ENCODE measurements around the gene GOLT1B. TPM values are rescaled to one million over a fixed set of nuclear protein-coding genes. Genes with fewer than 3 reads are reported as not detected.

GOLT1B gene
- total and polyA plus RNA-seq, 9 of the 15 experiments (the other 6 are each of a cell fraction or from before 2014, with no cell fraction given), result 9.4 to 66.1 (median 26.7) TPM

- no peak overlapping the region for H3K27ac ChIP-seq (ENCODE audit: extremely low read depth, low read depth, low read length)
- ATAC-seq, result no peak
- no peaks in the 10 kb centered on the region for H3K9me1 ChIP-seq (ENCODE audit: control insufficient read depth, insufficient read depth, low read length)
- no peak overlapping the region for H2AFZ ChIP-seq (ENCODE audit: low read depth, low read length)
- no peaks in the 10 kb centered on the region for H3K4me1 ChIP-seq (replicated peaks in 1 of 2; ENCODE audit: control insufficient read depth in 2 of 2, insufficient read depth in 2 of 2, low read length in 2 of 2)
- ChIA-PET CTCF (ENCODE audit: low intra/inter-chr PET ratio) (no interaction called here), POLR2A (no interaction called here)
- BruUV-seq (replicated peaks), result no TSS peak
- no peak for TF ChIP-seq FOXP1 (CRISPR knock-in tag; IDR thresholded peaks at IDR 0.05)
- no peak for TF ChIP-seq VEZF1 (CRISPR knock-in tag; IDR thresholded peaks at IDR 0.05)
- TF ChIP-seq ZNF347 (CRISPR knock-in tag; IDR thresholded peaks at IDR 0.05; ENCODE audit: low read depth), result no peak
- no peaks in the 10 kb centered on the region for H4K20me1 ChIP-seq (replicated peaks; ENCODE audit: control insufficient read depth, insufficient read depth, low read length)
- no peaks in the 10 kb centered on the region for H3K27me3 ChIP-seq (ENCODE audit: control insufficient read depth in 2 of 2, insufficient read depth in 2 of 2, low read length in 2 of 2)
- DNase-seq (ENCODE audit: extremely low read depth in 1 of 4, low spot score in 3 of 4), result no peak
- no peak overlapping the region for H3K4me3 ChIP-seq
- no peak overlapping the region for H3K4me2 ChIP-seq (ENCODE audit: insufficient read depth, low read length)
- no peaks in the 10 kb centered on the region for H3K36me3 ChIP-seq (ENCODE audit: control insufficient read depth, insufficient read depth, low read length)
- no peak for FAIRE-seq
- intact Hi-C loops (cut with micrococcal nuclease), result no loop called here
- no peaks in the 10 kb centered on the region for H3K79me2 ChIP-seq (ENCODE audit: control insufficient read depth, insufficient read depth, low read length)
- no peak overlapping the region for H3K9ac ChIP-seq (ENCODE audit: insufficient read depth in 1 of 2, low read depth in 2 of 2, low read length in 2 of 2)
- in situ Hi-C loops (cut with MboI), result no loop called here
- H3K9me3 ChIP-seq (replicated peaks; ENCODE audit: control insufficient read depth, insufficient read depth, low read depth, low read length), result no peaks in the 10 kb centered on the region
Measured at GRCh38 chr12:21553329-21553675, 51.7 kb downstream of the GOLT1B start.

- Histone ChIP-seq H2AFZ (ENCODE audit: low read depth, low read length) (no peak overlapping the region), H3K9me3 (replicated peaks; ENCODE audit: control insufficient read depth, insufficient read depth, low read depth, low read length) (no peaks in the 10 kb centered on the region), H3K4me3 (no peak overlapping the region), H3K27ac (ENCODE audit: extremely low read depth, low read depth, low read length) (no peak overlapping the region), H3K9me1 (ENCODE audit: control insufficient read depth, insufficient read depth, low read length) (no peaks in the 10 kb centered on the region), H3K79me2 (ENCODE audit: control insufficient read depth, insufficient read depth, low read length) (no peaks in the 10 kb centered on the region), H3K9ac (ENCODE audit: insufficient read depth in 1 of 2, low read depth in 2 of 2, low read length in 2 of 2) (no peak overlapping the region), H3K4me2 (ENCODE audit: insufficient read depth, low read length) (no peak overlapping the region), H4K20me1 (replicated peaks; ENCODE audit: control insufficient read depth, insufficient read depth, low read length) (no peaks in the 10 kb centered on the region), H3K36me3 (ENCODE audit: control insufficient read depth, insufficient read depth, low read length) (no peaks in the 10 kb centered on the region), H3K27me3 (ENCODE audit: control insufficient read depth in 2 of 2, insufficient read depth in 2 of 2, low read length in 2 of 2) (no peaks in the 10 kb centered on the region), H3K4me1 (replicated peaks in 1 of 2; ENCODE audit: control insufficient read depth in 2 of 2, insufficient read depth in 2 of 2, low read length in 2 of 2) (no peaks in the 10 kb centered on the region)
- DNase-seq (ENCODE audit: extremely low read depth in 1 of 4, low spot score in 3 of 4), result no peak
- no TSS peak for BruUV-seq (replicated peaks)
- intact Hi-C loops (cut with micrococcal nuclease), result no loop called here
- CTCF ChIA-PET (ENCODE audit: low intra/inter-chr PET ratio), result no interaction called here
- in situ Hi-C loops (cut with MboI), result no loop called here
- POLR2A ChIA-PET, result no interaction called here
- ATAC-seq, result no peak
- FAIRE-seq, result no peak
- 28% methylated on average over 9 of the region's 9 CpGs for WGBS (ENCODE audit: insufficient coverage, low coverage, missing lambda C conversion rate)
- no peak for TF ChIP-seq ZNF583 (CRISPR knock-in tag; IDR thresholded peaks at IDR 0.05)
- TF ChIP-seq PURB (CRISPR knock-in tag; IDR thresholded peaks at IDR 0.05; ENCODE audit: low read depth), result no peak
- TF ChIP-seq, protein P1, sequence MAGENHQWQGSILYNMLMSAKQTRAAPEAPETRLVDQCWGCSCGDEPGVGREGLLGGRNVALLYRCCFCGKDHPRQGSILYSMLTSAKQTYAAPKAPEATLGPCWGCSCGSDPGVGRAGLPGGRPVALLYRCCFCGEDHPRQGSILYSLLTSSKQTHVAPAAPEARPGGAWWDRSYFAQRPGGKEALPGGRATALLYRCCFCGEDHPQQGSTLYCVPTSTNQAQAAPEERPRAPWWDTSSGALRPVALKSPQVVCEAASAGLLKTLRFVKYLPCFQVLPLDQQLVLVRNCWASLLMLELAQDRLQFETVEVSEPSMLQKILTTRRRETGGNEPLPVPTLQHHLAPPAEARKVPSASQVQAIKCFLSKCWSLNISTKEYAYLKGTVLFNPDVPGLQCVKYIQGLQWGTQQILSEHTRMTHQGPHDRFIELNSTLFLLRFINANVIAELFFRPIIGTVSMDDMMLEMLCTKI (IDR thresholded peaks at IDR 0.05; ENCODE audit: partially characterized antibody), result no peak
- TF ChIP-seq ZNF224 (CRISPR knock-in tag; IDR thresholded peaks at IDR 0.05), result no peak
- TF ChIP-seq ZNF282 (CRISPR knock-in tag; IDR thresholded peaks at IDR 0.05), result no peak
- TF ChIP-seq ZNF311 (CRISPR knock-in tag; IDR thresholded peaks at IDR 0.05), result no peak
- no peak for TF ChIP-seq ZNF778 (CRISPR knock-in tag; IDR thresholded peaks at IDR 0.05)
Measured at GRCh38 chr12:21558100-21558679, 56.6 kb downstream of the GOLT1B start.

Measured in K562 (cell line).